ENCODE measurements around the gene ERC2. TPM values are rescaled to one million over a fixed set of nuclear protein-coding genes. Genes with fewer than 3 reads are reported as not detected.

ERC2 gene
- total and polyA plus RNA-seq, 2 donors (not counting 3 experiments of a cell fraction or from before 2014, with no cell fraction given): 5.6 to 15.5 TPM

DNA sequence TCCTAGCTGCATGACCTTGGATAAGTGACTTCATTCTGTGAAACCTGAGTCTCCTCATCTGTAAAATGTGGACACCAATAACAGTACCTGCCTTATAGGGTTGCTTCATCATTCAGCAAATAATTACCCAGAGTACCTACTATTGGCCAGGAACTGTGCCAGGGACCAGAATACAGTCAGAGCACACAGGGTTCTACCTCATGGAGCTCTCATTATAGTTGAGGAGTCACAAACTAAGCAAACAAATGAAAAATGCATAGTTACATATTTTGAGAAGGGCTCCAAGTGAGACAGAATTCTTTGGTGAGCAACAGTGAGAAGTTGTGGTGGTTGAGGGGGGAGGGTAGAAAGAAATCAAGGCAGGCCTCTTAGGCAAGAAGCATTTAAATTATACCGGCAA lies 672.5 kb downstream of the ERC2 start:
- Histone ChIP-seq H3K4me2 (ENCODE audit: insufficient read depth, low read length) (no peak overlapping the region), H3K9ac (replicated peaks; ENCODE audit: extremely low read depth, insufficient read depth, low read length) (no peak overlapping the region), H3K27me3 (ENCODE audit: control insufficient read depth in 2 of 2, insufficient read depth in 2 of 2, low read length in 2 of 2) (no peaks in the 10 kb centered on the region), H3K27ac (ENCODE audit: insufficient read depth, low read depth, low read length) (no peak overlapping the region), H4K20me1 (replicated peaks; ENCODE audit: control insufficient read depth, extremely low read depth, insufficient read depth, low read length) (no peaks in the 10 kb centered on the region), H2AFZ (ENCODE audit: low read depth, low read length) (no peak overlapping the region), H3K79me2 (ENCODE audit: control insufficient read depth, insufficient read depth, low read length) (no peaks in the 10 kb centered on the region), H3K4me3 (replicated peaks in 1 of 3; ENCODE audit: insufficient read depth in 1 of 3, low read depth in 1 of 3, low read length in 3 of 3) (no peak overlapping the region), H3K36me3 (ENCODE audit: control insufficient read depth in 2 of 2, extremely low read depth in 1 of 2, insufficient read depth in 2 of 2, low read length in 2 of 2) (no peaks in the 10 kb centered on the region), H3K9me1 (replicated peaks; ENCODE audit: control insufficient read depth, extremely low read depth, insufficient read depth, low read length) (no peaks in the 10 kb centered on the region), H3K9me3 (replicated peaks; ENCODE audit: control insufficient read depth, insufficient read depth, low read length) (no peaks in the 10 kb centered on the region), H3K4me1 (ENCODE audit: control insufficient read depth, extremely low read depth, insufficient read depth, low read length) (no peaks in the 10 kb centered on the region)
- dilution Hi-C loops (cut with MboI; ENCODE audit: extremely low pct_ligation_motif_present, low sequenced_read_pairs) (no loop called here), intact Hi-C loops (cut with micrococcal nuclease) (loop anchor here (10.0 kb wide), 1 partner anchor 249 kb away; no protein-coding TSS in a partner anchor)
- no peak for TF ChIP-seq POLR2AphosphoS5 (IDR thresholded peaks at IDR 0.05; ENCODE audit: insufficient read depth, low read depth, low read length)
- no peak for TF ChIP-seq POLR2A (IDR thresholded peaks at IDR 0.05; ENCODE audit: low read depth, low read length)
- TF ChIP-seq, protein P1, sequence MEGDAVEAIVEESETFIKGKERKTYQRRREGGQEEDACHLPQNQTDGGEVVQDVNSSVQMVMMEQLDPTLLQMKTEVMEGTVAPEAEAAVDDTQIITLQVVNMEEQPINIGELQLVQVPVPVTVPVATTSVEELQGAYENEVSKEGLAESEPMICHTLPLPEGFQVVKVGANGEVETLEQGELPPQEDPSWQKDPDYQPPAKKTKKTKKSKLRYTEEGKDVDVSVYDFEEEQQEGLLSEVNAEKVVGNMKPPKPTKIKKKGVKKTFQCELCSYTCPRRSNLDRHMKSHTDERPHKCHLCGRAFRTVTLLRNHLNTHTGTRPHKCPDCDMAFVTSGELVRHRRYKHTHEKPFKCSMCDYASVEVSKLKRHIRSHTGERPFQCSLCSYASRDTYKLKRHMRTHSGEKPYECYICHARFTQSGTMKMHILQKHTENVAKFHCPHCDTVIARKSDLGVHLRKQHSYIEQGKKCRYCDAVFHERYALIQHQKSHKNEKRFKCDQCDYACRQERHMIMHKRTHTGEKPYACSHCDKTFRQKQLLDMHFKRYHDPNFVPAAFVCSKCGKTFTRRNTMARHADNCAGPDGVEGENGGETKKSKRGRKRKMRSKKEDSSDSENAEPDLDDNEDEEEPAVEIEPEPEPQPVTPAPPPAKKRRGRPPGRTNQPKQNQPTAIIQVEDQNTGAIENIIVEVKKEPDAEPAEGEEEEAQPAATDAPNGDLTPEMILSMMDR (IDR thresholded peaks at IDR 0.05; ENCODE audit: extremely low read depth in 1 of 2, insufficient read depth in 1 of 2, low read depth in 1 of 2, low read length in 2 of 2): no peak
- FAIRE-seq (no peak), DNase-seq (ENCODE audit: low read depth, low spot score) (no peak)
- POLR2A ChIA-PET: no interaction called here
- BruUV-seq (replicated peaks): no TSS peak
- CTCF ChIA-PET: no interaction called here

DNA sequence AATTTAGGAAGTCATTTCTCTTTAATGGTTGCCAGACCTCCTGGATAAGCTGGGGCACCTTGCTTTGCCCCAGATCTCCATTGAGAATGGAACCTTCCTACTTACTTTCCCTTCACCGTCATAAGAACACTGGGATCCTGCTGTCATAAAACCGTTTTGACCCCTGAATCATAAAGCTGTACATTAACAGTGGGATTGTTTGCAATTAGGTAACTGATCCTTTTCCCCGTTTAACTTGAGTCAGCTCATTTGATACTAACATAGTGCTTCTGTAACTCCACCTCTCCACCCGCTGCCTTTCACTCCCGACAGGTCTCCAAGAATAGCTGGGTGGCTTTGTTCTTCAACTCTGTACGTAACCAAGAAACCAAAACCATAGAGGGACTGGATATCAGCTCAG lies 673.0 kb downstream of the ERC2 start:
- intact Hi-C loops (cut with micrococcal nuclease): loop anchor here (10.0 kb wide), 1 partner anchor 250 kb away; no protein-coding TSS in a partner anchor

More for the DNA sequence above, 673.0 kb downstream of the ERC2 start:
- no peak overlapping the region for H3K4me2 ChIP-seq (ENCODE audit: insufficient read depth, low read length)
- ChIA-PET CTCF (no interaction called here), POLR2A (no interaction called here)
- no peaks in the 10 kb centered on the region for H3K9me3 ChIP-seq (replicated peaks; ENCODE audit: control insufficient read depth, insufficient read depth, low read length)
- H2AFZ ChIP-seq (ENCODE audit: low read depth, low read length): no peak overlapping the region
- no peaks in the 10 kb centered on the region for H3K4me1 ChIP-seq (ENCODE audit: control insufficient read depth, extremely low read depth, insufficient read depth, low read length)
- H3K79me2 ChIP-seq (ENCODE audit: control insufficient read depth, insufficient read depth, low read length): no peaks in the 10 kb centered on the region
- FAIRE-seq (no peak), DNase-seq (ENCODE audit: low read depth, low spot score) (no peak)
- no peaks in the 10 kb centered on the region for H3K27me3 ChIP-seq (ENCODE audit: control insufficient read depth in 2 of 2, insufficient read depth in 2 of 2, low read length in 2 of 2)
- no peak overlapping the region for H3K9ac ChIP-seq (replicated peaks; ENCODE audit: extremely low read depth, insufficient read depth, low read length)
- no TSS peak for BruUV-seq (replicated peaks)
- H3K27ac ChIP-seq (ENCODE audit: insufficient read depth, low read depth, low read length): no peak overlapping the region
- H3K36me3 ChIP-seq (ENCODE audit: control insufficient read depth in 2 of 2, extremely low read depth in 1 of 2, insufficient read depth in 2 of 2, low read length in 2 of 2): no peaks in the 10 kb centered on the region
- TF ChIP-seq, protein P1 (IDR thresholded peaks at IDR 0.05; ENCODE audit: extremely low read depth in 1 of 2, insufficient read depth in 1 of 2, low read depth in 1 of 2, low read length in 2 of 2): no peak
- TF ChIP-seq POLR2AphosphoS5 (IDR thresholded peaks at IDR 0.05; ENCODE audit: insufficient read depth, low read depth, low read length): no peak
- TF ChIP-seq MYC (IDR thresholded peaks at IDR 0.05; ENCODE audit: low read depth, low read length): no peak
- TF ChIP-seq GATA2 (IDR thresholded peaks at IDR 0.05; ENCODE audit: insufficient read depth, insufficient read length, low read depth, low read length): no peak
- TF ChIP-seq POLR2A (IDR thresholded peaks at IDR 0.05; ENCODE audit: low read depth, low read length): no peak
- TF ChIP-seq JUN (IDR thresholded peaks at IDR 0.05; ENCODE audit: borderline replicate concordance, insufficient read depth, insufficient read length, low read depth): no peak
- no peak for TF ChIP-seq EZH2 (IDR thresholded peaks at IDR 0.05; ENCODE audit: borderline replicate concordance, low read depth, low read length, severe bottlenecking)
- TF ChIP-seq FOS (IDR thresholded peaks at IDR 0.05; ENCODE audit: borderline replicate concordance, insufficient read depth, low read length): no peak
- TF ChIP-seq, protein P2, sequence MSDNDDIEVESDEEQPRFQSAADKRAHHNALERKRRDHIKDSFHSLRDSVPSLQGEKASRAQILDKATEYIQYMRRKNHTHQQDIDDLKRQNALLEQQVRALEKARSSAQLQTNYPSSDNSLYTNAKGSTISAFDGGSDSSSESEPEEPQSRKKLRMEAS (IDR thresholded peaks at IDR 0.05; ENCODE audit: insufficient read depth, insufficient read length): no peak
- dilution Hi-C loops (cut with MboI; ENCODE audit: extremely low pct_ligation_motif_present, low sequenced_read_pairs): no loop called here
- no peaks in the 10 kb centered on the region for H4K20me1 ChIP-seq (replicated peaks; ENCODE audit: control insufficient read depth, extremely low read depth, insufficient read depth, low read length)
- H3K4me3 ChIP-seq (replicated peaks in 1 of 3; ENCODE audit: insufficient read depth in 1 of 3, low read depth in 1 of 3, low read length in 3 of 3): no peak overlapping the region
- H3K9me1 ChIP-seq (replicated peaks; ENCODE audit: control insufficient read depth, extremely low read depth, insufficient read depth, low read length): no peaks in the 10 kb centered on the region
